ENCODE data around the gene KRT14. TPM values are rescaled to one million over a fixed set of nuclear protein-coding genes. Genes with fewer than 3 reads are reported as not detected.

The KRT14 gene
- total RNA-seq, 1 experiment from 2014 or later: 0.15 TPM

- H3K9me3 ChIP-seq (ENCODE audit: low read length): no peaks in the 10 kb centered on the region
- peaks cover 26% of the 10 kb centered on the region for H3K4me1 ChIP-seq (ENCODE audit: insufficient read depth, low read length)
- H3K9ac ChIP-seq (ENCODE audit: low read length): no peak overlapping the region
- H3K9me2 ChIP-seq (replicated peaks; ENCODE audit: low read length): no peaks in the 10 kb centered on the region
- H3K4me3 ChIP-seq (ENCODE audit: low read length): no peak overlapping the region
- intact Hi-C loops (cut with micrococcal nuclease): no loop called here
- TF ChIP-seq EZH2phosphoT487 (IDR thresholded peaks at IDR 0.05; ENCODE audit: borderline replicate concordance, low read length) (no peak), CTCF (conservative IDR thresholded peaks at IDR 0.05; ENCODE audit: low read depth, low read length) (no peak), EZH2 (IDR thresholded peaks at IDR 0.05; ENCODE audit: low read length, unreplicated experiment) (no peak)
- H3K4me2 ChIP-seq (ENCODE audit: low read length): no peak overlapping the region
- ATAC-seq (no peak), DNase-seq (no peak)
- no peak overlapping the region for H3K27ac ChIP-seq (ENCODE audit: low read length)
- BruUV-seq (replicated peaks): no TSS peak
- H3F3A ChIP-seq (ENCODE audit: low read length, unreplicated experiment): no peaks in the 10 kb centered on the region
- no peaks in the 10 kb centered on the region for H4K20me1 ChIP-seq (ENCODE audit: low read length)
- no peaks in the 10 kb centered on the region for H3K36me3 ChIP-seq (ENCODE audit: low read depth, low read length)
- H3K27me3 ChIP-seq (ENCODE audit: low read length): no peaks in the 10 kb centered on the region
- no peaks in the 10 kb centered on the region for H3K79me2 ChIP-seq (ENCODE audit: low read length)
- ChIA-PET CTCF (interaction anchor here (0.6 kb wide), 1 partner anchor 34 kb away, joined by 19 read pairs; the partner anchor contains the start of gene KRT15), POLR2A (ENCODE audit: unreplicated experiment) (no interaction called here)
- H2AFZ ChIP-seq (ENCODE audit: low read length): no peak overlapping the region
Observed at GRCh38 chr17:41553176-41553575, 33.5 kb downstream of the KRT14 start.

DNA sequence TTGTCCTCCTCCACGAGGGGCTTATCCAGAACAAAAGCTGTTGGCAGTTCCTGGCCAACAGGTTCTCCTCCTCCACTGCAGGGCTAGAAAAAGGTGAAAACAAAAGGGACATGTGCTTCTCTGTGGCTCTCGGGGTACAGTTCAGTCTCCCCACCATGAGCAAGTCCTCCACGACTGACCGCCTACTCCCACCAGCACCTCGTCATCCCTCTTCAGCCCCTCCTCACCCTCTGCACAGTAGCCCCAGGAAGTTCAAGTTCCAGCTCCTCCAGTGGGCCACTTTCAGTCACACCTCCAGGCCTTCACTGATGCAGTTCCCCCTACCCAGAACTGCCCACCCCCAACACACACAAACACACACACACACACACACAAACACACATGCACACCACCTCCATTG is 34.2 kb downstream of the KRT14 start:
- no peaks in the 10 kb centered on the region for H3K79me2 ChIP-seq (ENCODE audit: low read length)
- H3K27me3 ChIP-seq (ENCODE audit: low read length): no peaks in the 10 kb centered on the region
- ChIA-PET CTCF (no interaction called here), POLR2A (ENCODE audit: unreplicated experiment) (no interaction called here)
- H3K4me2 ChIP-seq (ENCODE audit: low read length): no peak overlapping the region
- H4K20me1 ChIP-seq (ENCODE audit: low read length): no peaks in the 10 kb centered on the region
- no TSS peak for BruUV-seq (replicated peaks)
- no peaks in the 10 kb centered on the region for H3K36me3 ChIP-seq (ENCODE audit: low read depth, low read length)
- H3K9ac ChIP-seq (ENCODE audit: low read length): no peak overlapping the region
- peaks cover 31% of the 10 kb centered on the region for H3K4me1 ChIP-seq (ENCODE audit: insufficient read depth, low read length)
- DNase-seq (no peak), ATAC-seq (no peak)
- TF ChIP-seq EZH2phosphoT487 (IDR thresholded peaks at IDR 0.05; ENCODE audit: borderline replicate concordance, low read length): no peak
- no peak for TF ChIP-seq CTCF (conservative IDR thresholded peaks at IDR 0.05; ENCODE audit: low read depth, low read length)
- TF ChIP-seq EZH2 (IDR thresholded peaks at IDR 0.05; ENCODE audit: low read length, unreplicated experiment): no peak
- no peak overlapping the region for H3K27ac ChIP-seq (ENCODE audit: low read length)
- H3K9me3 ChIP-seq (ENCODE audit: low read length): no peaks in the 10 kb centered on the region
- no peak overlapping the region for H2AFZ ChIP-seq (ENCODE audit: low read length)
- intact Hi-C loops (cut with micrococcal nuclease): no loop called here
- no peak overlapping the region for H3K4me3 ChIP-seq (ENCODE audit: low read length)
- H3K9me2 ChIP-seq (replicated peaks; ENCODE audit: low read length): no peaks in the 10 kb centered on the region
- no peaks in the 10 kb centered on the region for H3F3A ChIP-seq (ENCODE audit: low read length, unreplicated experiment)

DNA sequence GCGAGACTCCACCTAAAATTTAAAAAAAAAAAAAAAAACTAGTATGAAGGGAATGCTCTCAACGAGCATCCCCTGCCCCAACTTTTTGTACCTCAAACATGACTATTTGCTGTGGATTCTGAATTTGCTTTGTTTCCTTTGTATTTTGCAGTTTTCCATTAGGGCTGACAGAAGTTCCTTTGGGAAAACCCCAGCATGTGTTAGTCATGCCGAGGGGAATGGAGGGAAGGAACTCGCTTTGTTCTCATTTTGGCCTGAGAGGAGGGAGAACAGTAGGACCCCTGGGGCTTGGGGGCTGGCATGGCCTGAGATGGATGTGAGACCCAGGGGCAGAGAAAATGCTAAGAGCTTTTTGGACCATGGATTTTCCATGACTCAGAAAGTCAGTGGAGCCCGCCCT is 35.3 kb downstream of the KRT14 start:
- BruUV-seq (replicated peaks): no TSS peak
- Histone ChIP-seq H3K36me3 (ENCODE audit: low read depth, low read length) (no peaks in the 10 kb centered on the region), H3K9me3 (ENCODE audit: low read length) (no peaks in the 10 kb centered on the region), H3K27me3 (ENCODE audit: low read length) (no peaks in the 10 kb centered on the region), H3K79me2 (ENCODE audit: low read length) (no peaks in the 10 kb centered on the region), H3K27ac (ENCODE audit: low read length) (no peak overlapping the region), H3K4me3 (ENCODE audit: low read length) (no peak overlapping the region), H3K4me1 (ENCODE audit: insufficient read depth, low read length) (peaks cover 42% of the 10 kb centered on the region), H3K4me2 (ENCODE audit: low read length) (no peak overlapping the region), H3F3A (ENCODE audit: low read length, unreplicated experiment) (no peaks in the 10 kb centered on the region), H3K9me2 (replicated peaks; ENCODE audit: low read length) (no peaks in the 10 kb centered on the region), H3K9ac (ENCODE audit: low read length) (no peak overlapping the region), H4K20me1 (ENCODE audit: low read length) (no peaks in the 10 kb centered on the region), H2AFZ (ENCODE audit: low read length) (no peak overlapping the region)
- intact Hi-C loops (cut with micrococcal nuclease): no loop called here
- ATAC-seq (no peak), DNase-seq (no peak)
- TF ChIP-seq EZH2phosphoT487 (IDR thresholded peaks at IDR 0.05; ENCODE audit: borderline replicate concordance, low read length) (no peak), CTCF (conservative IDR thresholded peaks at IDR 0.05; ENCODE audit: low read depth, low read length) (no peak), EZH2 (IDR thresholded peaks at IDR 0.05; ENCODE audit: low read length, unreplicated experiment) (no peak)
- CTCF ChIA-PET: no interaction called here
- POLR2A ChIA-PET (ENCODE audit: unreplicated experiment): no interaction called here
